Lung (tissue), 12 donors: Measurements from ENCODE around the gene PRKD3. TPM values are rescaled to one million over a fixed set of nuclear protein-coding genes. Genes with fewer than 3 reads are reported as not detected.

Experiments used
- ATAC-seq: fragments of 200-7000 bp; cut with Tn5 transposase; one replicate; pipeline ENCODE4 v1.9.1; 2020; ENCODE audit warnings: moderate number of reproducible peaks; ENCODE audit not compliant: insufficient read depth, low FRiP score
- DNase-seq, 3 donors: peaks; one replicate each; pipeline ENCODE4 v3.0.0-alpha.2; 2013 to 2017
- H3K27ac ChIP-seq, 2 donors: one replicate each; pipeline ENCODE4 v1.5.1; 2013; ENCODE audit warnings: mild to moderate bottlenecking in 2 of 2, moderate library complexity in 2 of 2, control low read depth in 1 of 2, inconsistent platforms in 1 of 2, low read depth in 1 of 2, low read length in 1 of 2
- H3K27me3 ChIP-seq, 3 donors: one replicate each; pipeline ENCODE4 v1.5.1; 2013; ENCODE audit warnings: low read length in 2 of 3; ENCODE audit not compliant: control insufficient read depth in 3 of 3, insufficient read depth in 3 of 3
- H3K36me3 ChIP-seq, 4 donors: one replicate each; pipeline ENCODE4 v1.5.1; 2013; ENCODE audit warnings: low read length in 4 of 4, mild to moderate bottlenecking in 1 of 4, moderate library complexity in 1 of 4; ENCODE audit not compliant: control insufficient read depth in 4 of 4, insufficient read depth in 4 of 4
- H3K4me1 ChIP-seq, 5 donors: one replicate each; pipeline ENCODE4 v1.5.1; 2013; ENCODE audit warnings: low read length in 5 of 5, mild to moderate bottlenecking in 2 of 5, moderate library complexity in 1 of 5; ENCODE audit not compliant: control insufficient read depth in 5 of 5, insufficient read depth in 5 of 5
- H3K4me3 ChIP-seq: one replicate; pipeline ENCODE4 v1.5.1; 2013; ENCODE audit warnings: mild to moderate bottlenecking, control low read depth, moderate library complexity
- H3K9ac ChIP-seq, 2 donors: one replicate each; pipeline ENCODE4 v1.5.1; 2013; ENCODE audit warnings: low read length in 2 of 2, control low read depth in 1 of 2; ENCODE audit not compliant: insufficient read depth in 1 of 2
- H3K9me3 ChIP-seq, 4 donors: one replicate each; pipeline ENCODE4 v1.5.1; 2013; ENCODE audit warnings: low read length in 3 of 4, mild to moderate bottlenecking in 1 of 4, moderate library complexity in 1 of 4; ENCODE audit not compliant: control insufficient read depth in 4 of 4, insufficient read depth in 3 of 4
- WGBS, 2 donors: extraction: QIAGEN DNeasy Blood & Tissue Kit; methylation state at CpG; one replicate each; pipeline ENCODE4 v1.1.7; 2013; 5-methylcytosine and 5-hydroxymethylcytosine counted together
- polyA plus RNA-seq, 2 donors: library from polyadenylated mRNA; stranded (reverse); fragments of 200-250 nt; gene quantifications; one replicate each; pipeline ENCODE4 v1.2.1, GENCODE V29; 2013
- total RNA-seq, 2 donors: library from RNA; depleted of rRNA in 1 of 2; stranded (reverse); fragments of >200 nt in 1 of 2; gene quantifications; one replicate each; pipeline ENCODE4 v1.2.1, GENCODE V29; 2014 to 2021
- TF ChIP-seq, protein P1 (sequence below): IDR thresholded peaks from 2 replicates; pipeline ENCODE4 v1.5.1; 2012; ENCODE audit warnings: mild to moderate bottlenecking; ENCODE audit errors: control extremely low read depth, extremely low read depth
- donor health status: control.
- donor health status: control.
- donor health status: Bipolar disorder and iron deficiency.
- donor health status: healthy.
- donor health status: DM: yes; HTN: yes; CAD: no.

PRKD3 gene
- total and polyA plus RNA-seq, 4 donors = 6.4 to 60.8 (median 22.5) TPM

DNA sequence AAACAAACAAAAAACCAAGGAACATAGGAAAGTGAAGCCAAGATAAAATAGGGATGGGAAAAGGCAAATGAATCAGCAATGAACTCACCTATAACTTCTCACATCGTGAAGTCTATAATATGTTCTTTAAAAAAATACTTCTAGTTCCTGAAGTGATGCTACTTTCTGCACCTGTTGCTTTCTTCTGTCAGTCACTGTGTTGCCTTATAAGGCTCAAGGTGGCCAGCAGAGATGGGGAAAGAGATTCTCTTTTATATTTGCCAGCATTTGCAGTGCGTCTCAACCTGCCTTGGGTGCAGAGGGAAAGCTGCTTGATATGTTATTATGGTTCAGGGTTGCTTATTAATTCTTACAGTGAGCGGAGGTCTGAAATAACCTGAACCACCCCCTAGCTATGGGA, 33.8 kb upstream of the PRKD3 start:
- no peak for ATAC-seq
- 96 to 99% methylated on average over 3 of the region's 3 CpGs for WGBS, 2 donors
- no peak overlapping the region for H3K9ac ChIP-seq
- peaks cover 0 to 3% (median 0%) of the 10 kb centered on the region in 4 donors for H3K9me3 ChIP-seq
- TF ChIP-seq, protein P1, sequence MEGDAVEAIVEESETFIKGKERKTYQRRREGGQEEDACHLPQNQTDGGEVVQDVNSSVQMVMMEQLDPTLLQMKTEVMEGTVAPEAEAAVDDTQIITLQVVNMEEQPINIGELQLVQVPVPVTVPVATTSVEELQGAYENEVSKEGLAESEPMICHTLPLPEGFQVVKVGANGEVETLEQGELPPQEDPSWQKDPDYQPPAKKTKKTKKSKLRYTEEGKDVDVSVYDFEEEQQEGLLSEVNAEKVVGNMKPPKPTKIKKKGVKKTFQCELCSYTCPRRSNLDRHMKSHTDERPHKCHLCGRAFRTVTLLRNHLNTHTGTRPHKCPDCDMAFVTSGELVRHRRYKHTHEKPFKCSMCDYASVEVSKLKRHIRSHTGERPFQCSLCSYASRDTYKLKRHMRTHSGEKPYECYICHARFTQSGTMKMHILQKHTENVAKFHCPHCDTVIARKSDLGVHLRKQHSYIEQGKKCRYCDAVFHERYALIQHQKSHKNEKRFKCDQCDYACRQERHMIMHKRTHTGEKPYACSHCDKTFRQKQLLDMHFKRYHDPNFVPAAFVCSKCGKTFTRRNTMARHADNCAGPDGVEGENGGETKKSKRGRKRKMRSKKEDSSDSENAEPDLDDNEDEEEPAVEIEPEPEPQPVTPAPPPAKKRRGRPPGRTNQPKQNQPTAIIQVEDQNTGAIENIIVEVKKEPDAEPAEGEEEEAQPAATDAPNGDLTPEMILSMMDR = no peak
- H3K4me3 ChIP-seq = no peak overlapping the region
- no peak overlapping the region for H3K27ac ChIP-seq
- no peaks in the 10 kb centered on the region for H3K4me1 ChIP-seq
- H3K36me3 ChIP-seq = no peaks in the 10 kb centered on the region
- peaks cover 0 to 2% (median 0%) of the 10 kb centered on the region in 3 donors for H3K27me3 ChIP-seq
- DNase-seq = no peak

DNA sequence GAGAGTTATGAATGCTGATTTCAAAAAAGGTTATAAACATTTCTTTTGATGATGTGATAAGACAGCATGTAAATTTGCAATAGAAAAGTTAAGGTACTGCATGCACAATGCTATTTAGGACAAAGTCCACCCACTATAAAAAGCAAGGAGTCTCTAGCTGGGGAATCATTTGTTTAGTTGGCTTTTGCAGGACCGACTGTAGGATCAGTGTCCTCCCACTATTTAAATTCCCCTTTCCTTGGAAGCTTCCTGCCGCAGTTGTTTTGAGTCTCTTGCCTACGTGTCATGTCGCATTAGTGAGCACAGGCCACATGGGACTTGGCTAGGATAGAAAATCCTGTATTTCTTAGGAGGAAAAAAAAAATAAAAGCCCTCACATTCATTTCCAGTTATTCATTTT, 32.9 kb upstream of the PRKD3 start:
- 73 to 81% methylated on average over 4 of the region's 4 CpGs for WGBS, 2 donors
- Histone ChIP-seq H3K4me3 (no peak overlapping the region), H3K4me1 (no peaks in the 10 kb centered on the region), H3K36me3 (no peaks in the 10 kb centered on the region), H3K27me3 (peaks cover 0 to 2% (median 0%) of the 10 kb centered on the region in 3 donors), H3K9me3 (peaks cover 0 to 3% (median 0%) of the 10 kb centered on the region in 4 donors), H3K27ac (no peak overlapping the region), H3K9ac (no peak overlapping the region)
- DNase-seq (peak in 2 of 3 donors; percentile 18 to 46), ATAC-seq (no peak)
- TF ChIP-seq, protein P1 = no peak

DNA sequence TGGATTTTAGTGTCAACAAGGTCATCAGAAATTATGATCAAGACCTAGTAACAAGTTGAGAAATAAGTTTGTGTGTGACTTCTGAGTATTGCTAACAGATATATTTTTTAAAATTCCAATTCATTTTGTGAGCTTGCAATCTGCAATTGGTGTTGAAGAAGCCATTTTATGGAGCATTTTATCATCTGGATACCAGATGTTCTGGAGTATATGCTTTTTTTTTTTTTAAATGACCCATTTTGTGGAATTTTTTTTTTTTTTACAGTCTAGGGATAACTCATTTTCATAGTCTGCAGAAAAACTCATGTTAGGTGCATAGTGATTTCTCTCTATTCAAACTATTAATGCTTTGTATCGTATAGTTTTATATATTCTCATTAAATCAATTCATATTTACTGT, 32.4 kb upstream of the PRKD3 start:
- H3K27ac ChIP-seq = no peak overlapping the region
- 94 to 95% methylated on average over 1 of the region's 1 CpG for WGBS, 2 donors
- TF ChIP-seq, protein P1 = no peak
- peaks cover 0 to 2% (median 0%) of the 10 kb centered on the region in 3 donors for H3K27me3 ChIP-seq
- H3K4me3 ChIP-seq = no peak overlapping the region
- H3K36me3 ChIP-seq = no peaks in the 10 kb centered on the region
- H3K9ac ChIP-seq = no peak overlapping the region
- no peak for ATAC-seq
- no peak for DNase-seq
- no peaks in the 10 kb centered on the region for H3K4me1 ChIP-seq
- H3K9me3 ChIP-seq = peaks cover 0 to 3% (median 0%) of the 10 kb centered on the region in 4 donors

DNA sequence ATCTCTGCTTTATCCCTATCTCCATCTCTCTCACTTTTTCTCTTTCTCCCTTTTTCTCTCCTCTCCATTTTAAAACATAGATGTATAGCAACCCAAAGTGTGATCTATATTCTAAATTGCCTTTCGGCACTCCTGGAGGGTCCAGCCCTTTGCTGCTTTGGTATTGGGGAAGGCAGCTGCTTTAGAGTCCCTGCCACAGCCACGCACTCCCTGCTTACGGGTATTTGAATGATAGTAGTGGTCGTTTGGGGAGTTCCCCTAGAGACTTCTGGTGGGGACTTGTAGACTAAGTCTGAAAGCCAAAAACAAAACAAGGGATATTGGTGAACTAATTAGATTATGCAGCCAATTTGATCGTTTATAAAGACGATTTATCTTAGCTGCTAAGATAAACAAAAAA, 31.7 kb upstream of the PRKD3 start:
- ATAC-seq (no peak), DNase-seq (no peak)
- Histone ChIP-seq H3K9me3 (peaks cover 0 to 1% (median 0%) of the 10 kb centered on the region in 4 donors), H3K27ac (no peak overlapping the region), H3K9ac (no peak overlapping the region), H3K36me3 (no peaks in the 10 kb centered on the region), H3K27me3 (peaks cover 0 to 2% (median 0%) of the 10 kb centered on the region in 3 donors), H3K4me1 (no peaks in the 10 kb centered on the region), H3K4me3 (no peak overlapping the region)
- WGBS, 2 donors = 77 to 79% methylated on average over 6 of the region's 6 CpGs
- TF ChIP-seq, protein P1 = no peak
